SKM-1 treated with dmso at 0.1 percent for 144 hours (cell line): ENCODE measurements around the gene MPHOSPH9.

Experiments used
- DNase-seq: peaks from one replicate; lab custom pipeline; 2025; ENCODE audit not compliant: unreplicated experiment; lab: John Stamatoyannopoulos, UW

The MPHOSPH9 gene

DNA sequence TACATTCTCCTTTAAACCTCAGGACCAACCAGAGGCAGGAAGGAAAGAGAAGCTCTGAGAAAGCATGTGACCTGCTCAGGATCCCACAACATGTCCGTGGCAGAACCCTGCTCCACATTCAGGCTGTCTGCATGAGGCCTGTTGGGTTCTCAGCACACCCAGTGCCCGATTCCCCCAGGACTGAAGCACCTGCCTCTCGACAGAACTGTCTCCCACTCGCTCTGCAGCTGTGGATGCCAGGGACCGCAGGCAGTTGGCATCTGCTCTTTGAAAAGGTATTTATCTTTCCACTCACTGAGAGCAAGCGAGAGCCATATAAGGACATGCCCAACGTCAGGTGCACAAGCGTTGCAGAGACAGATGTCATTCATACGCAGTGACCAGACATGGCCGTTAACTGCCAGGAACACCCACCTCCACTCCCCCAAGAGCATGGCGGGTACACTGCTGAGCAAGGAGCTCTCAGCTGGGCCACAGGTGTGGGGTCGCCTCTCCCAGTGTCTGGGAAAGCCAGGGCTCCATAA, 101.0 kb downstream of the MPHOSPH9 start:
- DNase-seq, result no peak

DNA sequence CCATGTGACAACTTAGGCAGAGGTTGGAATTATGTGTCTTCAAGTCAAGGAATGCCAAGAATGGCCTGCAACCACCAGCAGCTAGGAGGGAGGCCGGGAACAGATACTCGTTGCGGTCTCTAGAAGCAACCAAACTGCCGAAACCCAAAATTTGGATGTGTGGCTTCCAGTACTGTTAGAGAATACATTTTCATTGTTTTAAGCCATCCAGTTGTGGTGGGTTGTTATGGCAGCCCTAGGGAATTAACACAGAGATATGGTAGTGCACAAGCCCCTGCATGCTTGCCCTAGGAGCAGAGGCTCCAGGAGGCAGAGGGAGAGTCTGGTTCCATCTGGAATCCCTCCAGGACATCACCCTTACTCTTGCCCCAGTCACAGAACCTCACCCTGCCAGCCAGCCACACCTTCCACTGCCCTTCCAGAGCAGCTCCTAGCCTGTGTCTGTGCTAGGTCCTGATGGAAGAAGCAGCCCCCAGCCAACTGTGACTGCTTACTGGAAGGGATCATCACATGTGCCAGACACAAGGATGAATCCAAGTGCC, 101.6 kb downstream of the MPHOSPH9 start:
- no peak for DNase-seq

DNA sequence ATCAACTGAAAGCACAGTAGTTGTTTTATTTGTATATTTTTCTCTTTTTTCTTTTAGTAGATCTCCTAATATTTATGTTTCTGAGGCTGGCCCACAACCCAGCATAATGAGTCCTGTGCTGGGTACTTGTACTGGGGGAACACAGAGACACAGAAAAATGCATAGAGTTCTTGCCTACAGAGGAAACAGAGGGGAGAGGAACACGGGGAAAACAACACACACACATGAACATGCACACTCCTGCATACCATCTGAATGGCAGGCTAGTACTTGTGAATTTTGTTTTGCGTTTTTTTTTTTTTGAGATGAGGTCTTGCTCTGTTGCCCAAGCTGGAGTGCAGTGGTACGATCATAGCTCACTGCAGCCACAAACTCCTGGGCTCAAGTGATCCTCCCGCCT, 103.3 kb downstream of the MPHOSPH9 start:
- no peak for DNase-seq

DNA sequence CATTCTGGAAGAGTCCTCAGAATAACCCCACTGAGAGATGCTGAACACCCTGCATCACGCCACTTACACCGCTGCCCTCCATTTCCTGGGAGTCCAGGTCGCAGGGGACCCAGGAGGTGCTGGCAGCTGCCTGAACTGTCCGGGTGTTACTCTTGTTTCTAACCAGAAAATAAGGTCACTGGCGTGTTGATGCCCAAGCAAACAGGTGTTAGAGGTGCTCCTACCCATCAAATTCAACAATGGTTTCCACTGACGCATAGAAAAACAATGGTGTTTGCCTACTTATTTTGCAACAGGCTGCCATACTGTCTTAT, 105.8 kb downstream of the MPHOSPH9 start:
- DNase-seq, result no peak

DNA sequence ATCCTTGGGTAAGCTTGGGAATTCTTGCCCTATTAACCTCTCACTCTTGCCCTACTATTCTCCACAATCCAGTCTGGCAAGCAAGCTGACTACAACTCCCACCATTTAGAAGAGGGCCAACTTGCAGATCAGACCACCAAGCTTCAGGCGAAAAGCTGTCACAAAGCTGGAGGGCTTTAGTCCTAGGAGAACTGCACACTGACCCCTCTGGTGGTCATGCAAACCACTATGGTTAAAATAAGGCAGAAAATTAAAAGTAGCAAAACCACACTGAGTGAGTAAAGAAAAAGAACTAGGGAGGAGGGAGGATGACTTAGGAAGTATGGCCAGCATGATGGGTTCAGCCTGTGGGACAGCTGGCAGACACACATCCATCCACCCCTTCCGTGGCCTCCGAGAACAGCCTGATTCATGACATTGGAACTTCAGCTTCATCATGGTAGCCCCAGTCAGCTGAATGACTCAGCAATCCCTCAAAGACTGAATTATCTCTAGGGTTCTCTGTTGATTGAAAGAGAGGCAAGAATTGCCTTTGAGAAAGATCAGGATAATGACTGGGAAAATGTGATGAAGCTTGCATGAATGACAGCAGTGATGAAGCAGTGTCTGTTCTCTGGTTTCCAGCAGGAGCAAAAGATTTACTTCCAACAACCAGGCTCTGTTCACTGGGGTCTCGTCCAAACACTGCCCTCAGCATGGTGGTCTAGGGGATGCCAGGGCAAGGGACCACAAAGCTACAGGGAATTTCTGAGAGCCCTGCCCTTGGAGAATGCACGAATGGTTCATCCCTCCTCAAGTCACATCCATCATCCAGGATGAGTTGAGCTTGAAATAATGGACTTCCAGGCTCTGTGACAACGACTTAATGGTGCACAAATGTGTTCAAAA, 106.4 kb downstream of the MPHOSPH9 start:
- no peak for DNase-seq

DNA sequence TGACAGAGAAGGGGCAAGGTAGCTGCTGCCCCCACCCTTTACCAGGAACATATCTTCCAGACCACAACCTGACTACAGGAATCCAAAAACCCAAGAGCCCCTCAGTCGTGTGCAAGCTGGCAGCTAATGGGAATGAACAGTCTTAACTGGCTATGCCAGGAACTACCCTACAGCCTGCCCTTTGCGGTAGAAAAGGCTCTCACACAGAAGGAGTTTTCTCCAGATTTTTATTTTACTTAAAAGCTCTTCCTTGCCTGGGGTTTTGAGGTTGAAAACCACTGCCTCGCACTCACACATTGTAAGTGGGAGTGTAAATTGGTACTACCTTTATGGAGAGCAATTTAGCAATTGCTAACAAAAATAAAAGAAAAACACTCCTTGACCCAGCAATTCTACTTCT, 110.3 kb downstream of the MPHOSPH9 start:
- no peak for DNase-seq

DNA sequence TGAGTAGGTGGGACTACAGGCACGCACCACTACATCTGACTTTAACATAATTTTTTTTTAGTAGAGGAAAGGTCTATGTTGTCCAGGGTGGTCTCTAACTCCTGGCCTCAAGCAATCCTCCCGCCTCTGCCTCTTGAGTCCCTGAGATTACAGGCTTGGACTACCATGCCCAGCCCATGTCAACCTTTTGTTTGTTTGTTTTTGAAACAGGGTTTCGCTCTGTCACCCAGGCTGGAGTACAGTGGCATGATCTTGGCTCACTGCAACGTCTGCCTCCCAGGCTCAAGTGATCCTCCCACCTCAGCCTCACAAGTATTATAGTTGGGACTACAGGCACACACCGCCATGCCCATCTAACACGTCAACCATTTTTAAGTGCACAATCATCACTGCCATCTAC, 111.3 kb downstream of the MPHOSPH9 start:
- DNase-seq, result no peak

DNA sequence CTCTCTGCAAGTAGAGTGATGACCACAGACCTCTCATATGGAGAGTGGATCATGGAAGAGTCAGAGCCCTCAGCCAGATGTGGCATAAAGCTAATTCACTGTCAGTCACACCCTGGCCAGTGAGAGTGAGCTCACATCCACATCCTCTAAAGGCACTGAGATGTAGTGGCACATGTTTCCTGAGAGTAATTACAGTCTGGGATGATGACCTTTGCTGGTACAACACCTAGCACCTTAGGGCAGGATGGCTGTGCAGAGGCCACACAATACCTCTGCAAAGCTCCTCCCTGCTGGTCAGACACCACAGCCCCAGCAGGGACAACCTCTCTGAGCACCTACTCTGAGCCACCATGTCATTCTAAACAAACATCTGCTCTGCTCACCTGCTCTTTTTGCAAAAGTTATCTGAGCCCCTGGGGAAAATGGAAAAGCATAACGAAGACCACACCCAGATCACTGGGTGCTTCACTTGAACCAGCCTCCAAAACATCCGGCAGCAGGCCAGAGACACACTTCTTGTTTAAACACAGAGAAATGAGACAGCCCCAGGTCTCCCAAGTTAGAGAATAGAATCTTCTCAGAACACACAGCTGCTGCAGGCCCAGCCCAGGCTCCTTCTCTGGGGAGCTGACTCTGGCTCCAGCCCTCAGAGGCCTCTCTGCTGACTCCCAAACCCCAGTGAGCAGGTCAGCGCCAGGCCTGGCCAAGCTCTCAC, 112.3 kb downstream of the MPHOSPH9 start:
- DNase-seq, result no peak

DNA sequence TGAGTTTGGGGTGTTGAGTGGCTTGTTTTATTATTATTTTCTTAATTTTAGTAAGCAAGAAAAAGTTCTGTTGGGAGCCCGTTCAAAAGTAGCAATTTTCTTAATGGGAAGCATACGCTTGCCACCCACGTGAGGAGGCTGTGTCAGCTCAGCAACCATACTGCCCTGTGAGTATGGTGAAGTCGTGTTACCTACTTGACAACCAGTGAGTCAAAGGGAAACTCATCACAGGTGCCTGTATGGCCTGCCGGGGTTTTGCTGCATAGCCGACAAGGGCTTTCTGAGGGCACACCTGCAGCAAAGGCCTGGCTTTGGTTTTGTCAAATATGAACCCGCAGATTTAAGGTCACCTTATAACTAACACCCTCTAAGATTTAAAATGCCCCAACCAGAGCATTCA, 113.1 kb downstream of the MPHOSPH9 start:
- DNase-seq, result no peak

DNA sequence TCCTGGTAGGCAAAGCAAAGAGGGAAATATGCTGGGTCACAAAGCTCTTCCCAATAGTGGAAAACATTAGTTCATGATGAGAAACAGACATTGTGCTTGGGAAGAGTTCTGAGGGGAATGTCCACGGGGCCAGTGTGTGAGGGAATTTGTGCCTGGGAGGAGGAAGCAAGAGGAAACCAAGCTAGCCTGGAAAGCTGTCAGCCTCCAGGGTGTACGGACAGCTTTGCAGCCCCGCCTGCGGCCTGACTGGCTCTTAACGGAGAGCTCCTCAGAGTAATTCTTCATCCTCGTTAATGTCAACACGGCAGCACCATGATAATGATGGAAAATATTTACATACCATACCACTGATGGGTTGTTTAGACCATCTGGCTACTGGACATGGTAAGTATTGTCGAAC, 114.4 kb downstream of the MPHOSPH9 start:
- no peak for DNase-seq

DNA sequence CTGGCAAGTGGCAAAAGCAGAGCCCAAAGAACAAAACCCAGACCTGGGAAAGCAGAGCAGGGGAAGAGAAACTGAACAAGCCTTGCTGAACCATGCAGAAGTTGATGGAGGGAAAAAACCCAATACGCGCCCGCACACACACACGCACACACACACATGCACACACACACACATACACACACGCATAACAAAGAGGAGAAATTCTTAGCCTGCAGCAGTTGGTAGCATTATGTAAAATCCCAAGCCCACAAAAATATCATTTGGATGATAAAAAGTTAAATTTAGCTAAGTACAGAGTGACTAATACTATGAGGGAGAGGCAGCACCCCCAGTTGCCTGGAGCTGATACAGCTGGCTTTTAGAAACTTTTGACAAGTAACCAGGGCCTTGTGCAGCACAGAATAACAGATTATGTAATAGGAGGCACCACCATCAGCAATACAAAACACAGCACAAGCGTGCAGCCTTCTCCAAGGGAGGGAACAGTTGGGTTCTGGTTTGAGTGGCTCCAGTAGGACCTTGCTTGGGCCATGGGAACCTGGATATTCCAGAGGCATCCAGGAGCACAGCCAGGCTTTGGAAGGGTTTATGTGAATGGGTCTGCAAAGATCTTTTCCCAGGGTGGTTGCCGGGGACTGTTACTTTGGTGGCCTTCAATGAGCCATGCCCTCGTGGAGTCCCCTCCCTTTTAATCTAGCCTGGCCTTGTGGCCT, 117.4 kb downstream of the MPHOSPH9 start:
- no peak for DNase-seq

DNA sequence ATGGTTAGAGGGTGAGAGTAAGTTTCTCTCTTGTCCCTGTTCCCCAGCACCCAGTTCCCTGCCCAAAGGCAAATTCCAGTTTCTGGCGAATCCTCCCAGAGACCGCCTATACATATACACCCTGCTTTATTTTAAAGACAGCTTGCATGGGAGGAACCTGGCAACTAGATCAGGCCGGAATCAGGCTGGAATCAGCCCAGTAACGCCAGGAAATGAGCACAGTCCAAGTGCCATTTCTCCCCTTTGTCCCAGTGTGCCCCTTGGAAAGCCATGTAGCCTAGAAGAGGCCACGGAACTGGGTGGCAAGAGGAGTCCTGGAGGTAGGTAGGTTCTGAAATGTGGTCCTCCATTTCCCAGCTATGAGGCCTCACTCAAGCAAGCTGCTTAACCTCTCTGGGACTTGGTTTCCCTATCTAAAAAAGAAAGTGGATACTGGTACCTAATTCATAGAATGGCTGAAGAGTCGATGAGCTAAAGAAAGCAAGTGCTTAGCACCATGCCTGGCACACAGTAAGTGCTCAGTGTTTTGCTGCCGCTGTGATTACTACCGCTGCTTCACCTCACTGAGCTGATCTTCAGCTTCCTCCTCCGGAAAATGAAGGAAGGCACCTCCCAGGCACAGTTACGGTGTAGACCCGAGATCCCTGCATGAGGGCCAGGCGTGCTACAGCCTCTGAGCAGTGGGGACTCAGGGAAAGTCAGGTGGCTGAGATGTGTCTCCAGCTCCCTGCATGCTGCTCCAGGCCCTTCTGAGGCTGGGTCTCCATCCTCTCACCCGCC, 118.4 kb downstream of the MPHOSPH9 start:
- no peak for DNase-seq

DNA sequence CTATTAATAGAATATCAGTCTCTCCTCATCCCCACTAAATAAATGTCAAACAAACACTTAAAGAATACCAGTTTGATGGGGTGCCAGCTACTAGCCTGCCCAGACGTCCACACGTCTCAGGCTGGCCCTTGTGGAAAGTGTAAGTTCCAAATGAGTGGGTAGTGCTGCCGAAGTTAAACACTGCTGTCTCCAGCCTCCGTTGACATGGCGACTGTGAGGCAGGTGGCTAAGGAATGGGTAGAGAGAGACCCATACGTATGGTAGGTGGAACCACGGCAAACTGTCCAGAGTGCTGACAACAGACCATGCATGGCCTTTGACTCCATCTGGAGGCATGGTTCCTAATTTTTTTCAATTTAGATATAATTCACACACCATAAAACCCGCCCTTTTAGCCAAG, 119.9 kb downstream of the MPHOSPH9 start:
- no peak for DNase-seq

DNA sequence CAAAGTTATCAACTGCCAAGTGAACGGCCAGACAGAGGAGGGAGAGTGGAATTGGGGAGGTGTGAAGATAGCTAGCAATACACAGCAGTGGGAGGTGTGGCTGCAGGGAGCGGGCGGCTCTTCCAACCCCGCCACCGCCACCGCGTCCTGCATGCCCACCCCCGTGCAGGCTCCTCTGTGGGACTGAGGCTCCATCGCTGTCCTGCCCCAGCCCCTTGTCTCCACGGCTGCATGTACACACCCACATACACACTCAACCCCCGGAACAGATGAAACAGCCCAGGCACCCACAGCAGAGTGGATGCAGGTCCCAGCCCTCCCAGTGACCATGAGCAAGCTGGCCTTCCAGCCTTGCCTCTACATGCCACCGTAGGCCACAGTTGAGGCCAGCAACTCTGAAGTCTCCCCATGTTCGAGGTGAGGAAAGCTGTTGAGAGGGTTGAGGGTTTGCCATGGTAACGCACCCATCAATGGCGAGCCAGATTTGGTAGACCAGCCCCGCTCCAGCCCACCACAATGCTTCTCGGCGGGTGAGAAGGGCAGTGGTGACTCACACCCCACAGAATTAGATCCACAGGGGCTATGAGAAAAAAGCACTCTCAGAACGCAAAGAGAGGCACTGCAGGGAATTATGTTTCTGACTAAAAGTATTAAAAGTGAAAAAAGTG, 121.3 kb downstream of the MPHOSPH9 start:
- no peak for DNase-seq

DNA sequence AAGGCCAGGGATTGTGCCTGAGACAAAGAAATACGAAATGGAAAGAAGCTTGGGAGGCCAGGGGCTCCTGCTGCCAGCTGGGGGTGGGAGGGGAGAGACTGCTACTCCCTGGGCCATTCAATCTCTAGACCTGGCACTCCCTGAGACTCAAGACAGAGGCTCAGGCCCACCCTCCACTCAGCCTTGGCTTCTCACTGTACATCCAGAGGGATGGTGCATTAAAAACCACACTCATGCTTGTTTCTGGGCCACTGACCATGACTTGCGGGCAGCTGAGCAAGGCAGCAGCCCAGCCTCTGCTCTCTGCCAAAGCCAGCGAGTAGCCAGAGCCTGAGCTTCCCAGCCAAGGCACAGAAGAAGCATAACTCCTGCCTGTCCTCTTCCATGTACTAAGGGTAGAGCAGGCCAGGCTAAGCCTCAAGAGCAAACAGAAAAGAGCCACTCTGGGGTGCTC, 123.6 kb downstream of the MPHOSPH9 start:
- DNase-seq, result no peak

DNA sequence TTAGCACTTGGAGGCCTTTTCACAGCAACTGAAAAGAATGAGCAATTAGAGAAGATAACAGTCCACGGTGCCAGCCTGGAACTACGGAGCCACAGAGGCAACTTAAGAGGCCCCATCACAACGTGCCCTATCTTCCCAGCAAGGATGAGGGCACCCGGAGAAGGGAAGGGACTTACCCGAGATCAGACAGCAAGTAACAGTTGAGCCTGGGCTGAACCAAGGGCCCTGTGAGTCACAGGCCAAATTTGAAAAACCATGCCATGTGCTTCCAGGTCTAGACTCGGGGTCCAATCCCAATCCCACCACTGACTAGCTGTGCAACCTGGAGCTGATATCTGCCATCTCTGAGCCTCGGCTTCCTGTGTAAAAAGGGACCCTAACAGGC, 124.3 kb downstream of the MPHOSPH9 start:
- no peak for DNase-seq

DNA sequence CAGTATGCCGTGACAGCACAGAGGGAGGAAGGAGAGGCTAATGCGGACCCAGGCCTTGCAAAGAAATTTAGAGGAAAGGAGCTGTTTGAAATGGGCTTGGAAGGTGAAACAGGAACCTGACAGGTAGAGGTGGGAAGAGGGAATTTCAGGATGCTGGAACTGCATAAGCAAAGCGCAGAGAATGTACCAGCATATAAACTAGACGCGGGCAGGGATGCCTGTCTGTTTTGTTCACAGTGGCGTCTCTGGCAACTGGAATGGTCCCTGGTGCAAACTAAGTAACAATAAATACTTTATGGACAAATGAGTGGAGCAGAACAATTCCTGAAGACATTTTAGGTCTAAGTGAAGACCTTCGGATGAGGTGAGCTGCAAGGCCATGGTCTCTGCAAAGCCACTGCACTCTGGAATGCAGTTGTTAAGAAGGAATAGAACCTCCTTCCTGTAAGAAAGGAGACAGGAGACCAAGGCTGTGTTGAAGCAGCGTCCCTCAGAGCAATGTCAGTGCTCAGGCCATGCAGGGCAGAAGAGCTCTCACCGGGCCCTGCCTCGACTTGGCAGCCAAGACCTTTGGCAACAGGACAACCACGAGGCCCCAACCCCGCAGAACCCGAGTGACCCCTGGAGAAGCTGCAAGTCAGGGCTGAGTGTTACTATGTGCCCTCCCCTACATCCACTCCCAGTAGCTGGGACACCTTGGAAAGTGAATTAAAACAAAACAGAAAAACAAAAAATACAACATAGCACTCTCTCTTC, 124.8 kb downstream of the MPHOSPH9 start:
- no peak for DNase-seq

DNA sequence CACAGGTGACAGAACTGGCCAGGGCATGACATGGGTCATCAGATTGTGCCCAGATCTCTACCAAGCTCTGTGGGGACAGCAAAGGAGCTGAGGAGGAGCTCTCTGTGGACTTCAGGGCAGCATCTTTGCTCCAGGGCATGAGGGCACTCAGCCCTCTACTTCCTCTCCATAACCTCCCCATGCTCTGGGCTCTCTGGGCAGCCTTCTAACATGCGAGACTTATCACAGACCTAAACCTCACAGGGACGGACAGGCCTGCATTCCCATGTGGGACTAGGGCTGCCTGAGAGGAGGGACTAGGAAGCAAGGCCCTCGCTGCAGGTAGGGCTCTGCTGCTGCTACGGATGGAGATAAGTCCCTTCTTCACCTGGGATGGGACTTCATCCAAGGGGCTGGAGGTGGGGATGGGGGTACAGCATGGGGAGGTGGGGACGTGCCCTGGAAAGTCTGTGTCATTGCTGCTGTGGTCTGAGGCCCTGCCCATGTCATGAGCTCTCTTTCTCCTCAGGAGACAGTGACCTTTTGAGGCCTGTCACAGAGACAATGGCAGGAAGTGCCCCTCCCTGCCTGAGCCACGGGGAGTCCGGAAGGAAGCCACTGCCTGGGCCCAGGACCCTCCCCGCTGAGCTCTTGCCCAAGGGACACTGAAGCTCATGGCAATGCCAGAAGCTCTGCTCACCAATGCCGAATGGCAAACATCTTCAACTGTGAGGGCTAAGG, 126.1 kb downstream of the MPHOSPH9 start:
- peak; percentile 30 for DNase-seq
